Effector CD4-positive, alpha-beta T cell (primary cell): ENCODE data around the gene CFAP100.

Experiments
- DNase-seq: peaks from one replicate; pipeline ENCODE4 v3.0.0-alpha.2; 2020

CFAP100 gene

GRCh38 chr3:126466886-126467610 lies 72.3 kb downstream of the CFAP100 start:
- no peak for DNase-seq

GRCh38 chr3:126467611-126467955 lies 72.9 kb downstream of the CFAP100 start:
- DNase-seq: no peak

GRCh38 chr3:126468028-126468891 lies 73.6 kb downstream of the CFAP100 start:
- DNase-seq: no peak

- no peak for DNase-seq
Measured at GRCh38 chr3:126469479-126469878, 74.8 kb downstream of the CFAP100 start.

GRCh38 chr3:126472277-126473006 lies 77.7 kb downstream of the CFAP100 start:
- DNase-seq: no peak

- DNase-seq: no peak
Measured at GRCh38 chr3:126473292-126474168, 78.8 kb downstream of the CFAP100 start.

- peak; percentile 17 for DNase-seq
Measured at GRCh38 chr3:126474498-126475412, 80.0 kb downstream of the CFAP100 start.

- DNase-seq: peak; percentile 90
Measured at GRCh38 chr3:126475413-126476114, 80.9 kb downstream of the CFAP100 start, which contains the start of gene ZXDC. Gene ZXDC (minus strand): TSS chr3:126475891. CDS start chr3:126475865, 26 bp downstream.

GRCh38 chr3:126476166-126477060 lies 81.7 kb downstream of the CFAP100 start:
- no peak for DNase-seq

- no peak for DNase-seq
Measured at GRCh38 chr3:126477061-126477380, 82.3 kb downstream of the CFAP100 start.

GRCh38 chr3:126478581-126479310 lies 84.0 kb downstream of the CFAP100 start:
- DNase-seq: no peak

- DNase-seq: no peak
Measured at GRCh38 chr3:126479642-126480041, 84.9 kb downstream of the CFAP100 start.

GRCh38 chr3:126480206-126480605 lies 85.5 kb downstream of the CFAP100 start:
- no peak for DNase-seq

- DNase-seq: no peak
Measured at GRCh38 chr3:126480861-126481260, 86.2 kb downstream of the CFAP100 start.

GRCh38 chr3:126481808-126482502 lies 87.2 kb downstream of the CFAP100 start:
- DNase-seq: no peak

GRCh38 chr3:126482503-126483255 lies 88.0 kb downstream of the CFAP100 start:
- DNase-seq: no peak

GRCh38 chr3:126483321-126483761 lies 88.6 kb downstream of the CFAP100 start:
- no peak for DNase-seq
